ENCODE data around the gene CACNA1H. TPM values are rescaled to one million over a fixed set of nuclear protein-coding genes. Genes with fewer than 3 reads are reported as not detected.

CACNA1H gene
- total and polyA plus RNA-seq, 12 donors = 1.7 to 8.7 (median 2.5) TPM

DNA sequence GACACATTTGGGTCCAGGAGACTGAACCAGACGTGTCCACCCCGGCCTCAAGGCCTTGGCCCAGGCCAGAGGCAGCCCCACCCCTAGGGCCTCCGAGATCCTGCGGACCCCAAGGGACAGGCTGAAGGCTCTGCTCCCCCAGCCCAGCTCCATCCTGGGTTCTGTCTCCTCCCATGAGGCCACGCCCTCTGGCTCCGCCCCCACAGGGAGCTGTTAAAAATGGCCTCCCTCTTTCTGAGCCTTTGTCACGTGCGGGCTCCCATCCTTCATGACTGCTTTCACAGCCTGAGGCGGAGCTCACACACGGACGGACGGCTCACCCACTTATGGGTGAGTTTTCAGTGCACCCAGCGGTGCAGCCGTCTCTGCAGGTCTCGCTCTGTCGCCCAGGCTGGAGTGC is 6.5 kb upstream of the CACNA1H start:
- no peak overlapping the region for H3K27ac ChIP-seq
- DNase-seq (no peak), ATAC-seq (no peak)
- 73 to 81% methylated on average over 16 of the region's 16 CpGs for WGBS, 2 donors
- no peaks in the 10 kb centered on the region for H3K4me1 ChIP-seq
- H3K36me3 ChIP-seq = no peaks in the 10 kb centered on the region
- H3K9me3 ChIP-seq = peaks cover 0 to 5% (median 0%) of the 10 kb centered on the region in 11 donors
- intact Hi-C loops (cut with DNase I) = no loop called here
- no peak overlapping the region for H3K4me3 ChIP-seq
- H3K27me3 ChIP-seq = peaks cover 0 to 36% (median 21%) of the 10 kb centered on the region in 7 donors
- TF ChIP-seq, protein P1, sequence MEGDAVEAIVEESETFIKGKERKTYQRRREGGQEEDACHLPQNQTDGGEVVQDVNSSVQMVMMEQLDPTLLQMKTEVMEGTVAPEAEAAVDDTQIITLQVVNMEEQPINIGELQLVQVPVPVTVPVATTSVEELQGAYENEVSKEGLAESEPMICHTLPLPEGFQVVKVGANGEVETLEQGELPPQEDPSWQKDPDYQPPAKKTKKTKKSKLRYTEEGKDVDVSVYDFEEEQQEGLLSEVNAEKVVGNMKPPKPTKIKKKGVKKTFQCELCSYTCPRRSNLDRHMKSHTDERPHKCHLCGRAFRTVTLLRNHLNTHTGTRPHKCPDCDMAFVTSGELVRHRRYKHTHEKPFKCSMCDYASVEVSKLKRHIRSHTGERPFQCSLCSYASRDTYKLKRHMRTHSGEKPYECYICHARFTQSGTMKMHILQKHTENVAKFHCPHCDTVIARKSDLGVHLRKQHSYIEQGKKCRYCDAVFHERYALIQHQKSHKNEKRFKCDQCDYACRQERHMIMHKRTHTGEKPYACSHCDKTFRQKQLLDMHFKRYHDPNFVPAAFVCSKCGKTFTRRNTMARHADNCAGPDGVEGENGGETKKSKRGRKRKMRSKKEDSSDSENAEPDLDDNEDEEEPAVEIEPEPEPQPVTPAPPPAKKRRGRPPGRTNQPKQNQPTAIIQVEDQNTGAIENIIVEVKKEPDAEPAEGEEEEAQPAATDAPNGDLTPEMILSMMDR (IDR thresholded peaks at IDR 0.05) = no peak

DNA sequence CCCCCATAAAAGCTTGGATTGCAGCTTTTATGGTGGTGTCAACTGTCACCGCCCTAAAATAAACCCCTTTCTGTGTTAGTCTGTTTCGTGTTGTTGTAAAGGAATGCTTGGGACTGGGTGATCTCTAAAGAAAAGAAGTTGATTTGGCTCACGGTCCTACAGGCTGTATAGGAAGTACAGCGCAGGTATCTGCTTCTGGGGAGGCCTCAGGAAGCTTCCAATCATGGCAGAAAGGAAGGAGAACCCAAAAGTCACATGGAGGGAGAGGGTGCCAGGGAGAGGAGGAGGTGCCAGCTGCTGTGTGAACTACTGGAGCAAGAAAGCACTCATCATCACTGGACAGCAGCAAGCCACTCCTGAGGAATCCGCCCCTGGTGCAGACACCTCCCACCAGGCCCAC is 5.9 kb upstream of the CACNA1H start:
- TF ChIP-seq, protein P1 (IDR thresholded peaks at IDR 0.05) = no peak
- Histone ChIP-seq H3K36me3 (no peaks in the 10 kb centered on the region), H3K9me3 (peaks cover 0 to 5% (median 0%) of the 10 kb centered on the region in 11 donors), H3K4me1 (peaks cover 0 to 1% (median 0%) of the 10 kb centered on the region in 9 donors), H3K27me3 (peaks cover 0 to 36% (median 23%) of the 10 kb centered on the region in 7 donors), H3K27ac (no peak overlapping the region), H3K4me3 (no peak overlapping the region)
- no peak for DNase-seq
- 92 to 93% methylated on average over 5 of the region's 5 CpGs for WGBS, 2 donors
- ATAC-seq = no peak
- intact Hi-C loops (cut with DNase I) = no loop called here

DNA sequence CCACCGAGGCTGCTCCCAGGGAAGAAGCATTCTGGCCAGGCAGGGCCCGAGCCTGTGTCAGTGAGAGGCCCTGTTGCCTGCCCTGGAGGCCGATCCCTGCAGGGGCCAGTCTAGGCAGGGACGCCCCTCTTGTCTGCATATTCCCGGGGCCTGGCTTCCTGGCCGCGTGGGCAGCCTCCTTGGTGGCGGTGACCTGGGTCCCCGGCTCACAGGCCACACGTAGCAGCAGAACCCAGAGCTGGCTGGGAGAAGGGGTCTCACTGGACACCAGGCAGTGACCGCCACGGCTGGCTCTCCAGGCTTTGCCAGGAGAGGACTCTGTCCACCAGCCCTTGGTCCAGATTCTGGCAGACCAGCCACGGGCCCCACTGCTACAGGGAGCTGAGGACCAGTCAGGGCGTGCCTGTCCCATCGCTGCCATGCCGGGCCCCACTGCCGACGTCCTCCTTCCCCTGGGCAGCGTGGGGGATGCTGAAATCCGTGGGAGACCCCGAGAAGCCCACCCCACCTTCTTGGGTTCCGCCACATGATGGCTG is 3.7 kb upstream of the CACNA1H start:
- Histone ChIP-seq H3K36me3 (no peaks in the 10 kb centered on the region), H3K27me3 (peaks cover 3 to 42% (median 27%) of the 10 kb centered on the region in 7 donors), H3K9me3 (peaks cover 0 to 5% (median 0%) of the 10 kb centered on the region in 11 donors), H3K27ac (no peak overlapping the region), H3K4me1 (peaks cover 0 to 8% (median 4%) of the 10 kb centered on the region in 9 donors), H3K4me3 (no peak overlapping the region)
- 79 to 83% methylated on average over 22 of the region's 22 CpGs for WGBS, 2 donors
- DNase-seq (no peak), ATAC-seq (no peak)
- intact Hi-C loops (cut with DNase I) = no loop called here
- TF ChIP-seq, protein P1 (IDR thresholded peaks at IDR 0.05) = no peak

DNA sequence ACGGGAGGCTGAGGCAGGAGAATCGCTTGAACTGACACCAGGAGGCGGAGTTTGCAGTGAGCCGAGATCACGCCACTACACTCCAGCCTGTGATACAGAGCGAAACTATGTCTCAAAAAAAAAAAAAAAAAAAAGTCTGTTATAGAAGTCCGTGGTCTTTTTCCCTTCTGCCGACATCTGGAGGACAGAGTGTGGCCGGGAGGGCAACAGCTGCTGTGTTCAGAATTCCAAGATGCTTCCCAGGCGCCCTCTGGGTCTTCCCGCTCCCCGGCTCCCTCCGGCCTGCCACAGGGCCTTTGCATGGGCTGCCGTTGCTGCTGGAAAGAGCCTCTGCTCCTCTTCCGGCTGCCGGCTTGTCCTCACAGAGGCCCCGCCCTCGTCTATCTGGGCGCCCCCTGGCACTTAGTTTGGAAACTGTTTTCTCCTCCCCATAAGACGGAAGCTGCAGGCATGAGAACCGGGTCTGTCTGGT is 2.4 kb upstream of the CACNA1H start:
- no peaks in the 10 kb centered on the region for H3K36me3 ChIP-seq
- H3K27ac ChIP-seq = no peak overlapping the region
- H3K4me3 ChIP-seq = no peak overlapping the region
- H3K27me3 ChIP-seq = peaks cover 6 to 45% (median 37%) of the 10 kb centered on the region in 7 donors
- peaks cover 0 to 5% (median 0%) of the 10 kb centered on the region in 11 donors for H3K9me3 ChIP-seq
- TF ChIP-seq, protein P1 (IDR thresholded peaks at IDR 0.05) = no peak
- ATAC-seq = no peak
- H3K4me1 ChIP-seq = peaks cover 0 to 17% (median 11%) of the 10 kb centered on the region in 9 donors
- DNase-seq = no peak
- WGBS, 2 donors = 64 to 69% methylated on average over 20 to 21 of the region's 21 CpGs
- intact Hi-C loops (cut with DNase I) = no loop called here
